Thoracic aorta (tissue), 2 donors: Measurements from ENCODE around the gene ZFAND4. TPM values are rescaled to one million over a fixed set of nuclear protein-coding genes. Genes with fewer than 3 reads are reported as not detected.
A peak's percentile ranks its signal among the peaks of the same experiment; 100 is the strongest.

Experiments
- ATAC-seq: fragments of 150-250 bp; one replicate; pipeline ENCODE4 v1.8.0; 2017; ENCODE audit warnings: low read depth; ENCODE audit not compliant: insufficient number of reproducible peaks, low FRiP score
- DNase-seq: peaks from one replicate; pipeline ENCODE4 v3.0.0-alpha.2; 2020; ENCODE audit warnings: low spot score
- H3K27ac ChIP-seq, 2 donors: fragments of 200-600 bp; sonication (generic); 1 replicate in 1 of 2; 2 replicates in 1 of 2; pipeline ENCODE4 v1.5.1; 2016; ENCODE audit warnings: mild to moderate bottlenecking in 2 of 2, moderate library complexity in 2 of 2
- H3K27me3 ChIP-seq: fragments of 200-600 bp; sonication (generic); replicated peaks from 2 replicates; pipeline ENCODE4 v1.6.0; 2016; ENCODE audit warnings: mild to moderate bottlenecking; ENCODE audit not compliant: insufficient read depth
- H3K36me3 ChIP-seq: fragments of 200-600 bp; sonication (generic); one replicate; pipeline ENCODE4 v1.5.1; 2016
- H3K4me1 ChIP-seq, 2 donors: fragments of 200-600 bp; sonication (generic); 1 replicate in 1 of 2; 2 replicates in 1 of 2; pipeline versions ENCODE4 v1.5.1 to v1.6.0; 2016; ENCODE audit warnings: low read depth in 2 of 2, mild to moderate bottlenecking in 1 of 2; ENCODE audit not compliant: control insufficient read depth in 1 of 2
- H3K4me3 ChIP-seq: fragments of 200-600 bp; sonication (generic); 2 replicates; pipeline ENCODE4 v1.5.1; 2016; ENCODE audit warnings: mild to moderate bottlenecking
- H3K9me3 ChIP-seq: fragments of 200-600 bp; sonication (generic); 2 replicates; pipeline ENCODE4 v1.5.1; 2016
- CTCF ChIP-seq: fragments of 200-600 bp; sonication (generic); IDR thresholded peaks from one replicate; pipeline ENCODE4 v1.5.1; 2019; ENCODE audit warnings: antibody characterized with exemption
- total RNA-seq, 2 donors: library from RNA; depleted of rRNA; stranded (reverse); fragments of >200 nt; gene quantifications; one replicate each; pipeline versions ENCODE4 v1.1.0 to v1.2.3, GENCODE V29; 2016

The ZFAND4 gene
- total RNA-seq, 2 donors from 2014 or later = 10.3 to 40.4 TPM

GRCh38 chr10:45644527-45644926 is 28.0 kb downstream of the ZFAND4 start:
- Histone ChIP-seq H3K9me3 (no peaks in the 10 kb centered on the region), H3K4me3 (no peak overlapping the region), H3K36me3 (peaks cover 17% of the 10 kb centered on the region), H3K27ac (no peak overlapping the region), H3K27me3 (no peaks in the 10 kb centered on the region), H3K4me1 (no peaks in the 10 kb centered on the region)
- no peak for DNase-seq
- ATAC-seq = no peak
- TF ChIP-seq CTCF = no peak

GRCh38 chr10:45640941-45641340 is 31.6 kb downstream of the ZFAND4 start:
- Histone ChIP-seq H3K27ac (no peak overlapping the region), H3K9me3 (no peaks in the 10 kb centered on the region), H3K36me3 (no peaks in the 10 kb centered on the region)

GRCh38 chr10:45640049-45640448 is 32.5 kb downstream of the ZFAND4 start:
- Histone ChIP-seq H3K4me1 (no peaks in the 10 kb centered on the region), H3K27ac (no peak overlapping the region), H3K9me3 (no peaks in the 10 kb centered on the region), H3K36me3 (no peaks in the 10 kb centered on the region), H3K4me3 (no peak overlapping the region), H3K27me3 (no peaks in the 10 kb centered on the region)
- DNase-seq = no peak
- no peak for ATAC-seq
- no peak for TF ChIP-seq CTCF

More at GRCh38 chr10:45640941-45641340, 31.6 kb downstream of the ZFAND4 start:
- Histone ChIP-seq H3K4me3 (no peak overlapping the region), H3K4me1 (no peaks in the 10 kb centered on the region), H3K27me3 (no peaks in the 10 kb centered on the region)
- no peak for ATAC-seq
- DNase-seq = no peak
- no peak for TF ChIP-seq CTCF

- DNase-seq (peak; percentile 9), ATAC-seq (no peak)
- Histone ChIP-seq H3K27me3 (no peaks in the 10 kb centered on the region), H3K4me3 (no peak overlapping the region), H3K4me1 (peaks cover 9 to 27% of the 10 kb centered on the region in 2 donors), H3K27ac (no peak overlapping the region), H3K9me3 (no peaks in the 10 kb centered on the region), H3K36me3 (no peaks in the 10 kb centered on the region)
- TF ChIP-seq CTCF = no peak
Observed at GRCh38 chr10:45627412-45628048, 45.0 kb downstream of the ZFAND4 start.

GRCh38 chr10:45625879-45626278 is 46.7 kb downstream of the ZFAND4 start:
- no peak for TF ChIP-seq CTCF
- DNase-seq (no peak), ATAC-seq (no peak)

More at GRCh38 chr10:45625879-45626278, 46.7 kb downstream of the ZFAND4 start:
- Histone ChIP-seq H3K27me3 (no peaks in the 10 kb centered on the region), H3K9me3 (no peaks in the 10 kb centered on the region), H3K4me3 (no peak overlapping the region), H3K4me1 (peaks cover 9 to 27% of the 10 kb centered on the region in 2 donors), H3K27ac (no peak overlapping the region), H3K36me3 (no peaks in the 10 kb centered on the region)
